Stimulated activated CD8-positive, alpha-beta memory T cell treated with anti-CD3 and anti-CD28 coated beads, Interleukin-7, amount 100 ng/mL, for 24 hours (primary cell): ENCODE measurements around the gene MYO10.
"Not testable (repeated sequence)": the region's sequence is repeated elsewhere in the genome, so short reads cannot be mapped to it uniquely, and the experiment has no call there.

ENCODE experiments used
- DNase-seq: peaks from one replicate; pipeline ENCODE4 v3.0.0-alpha.2; 2020; ENCODE audit warnings: low read depth

Gene MYO10

GRCh38 chr5:16862777-16863176, 73.3 kb downstream of the MYO10 start:
- no peak for DNase-seq

- no peak for DNase-seq
These were observed 76.7 kb downstream of the MYO10 start for GRCh38 chr5:16859346-16859745.

- DNase-seq, result no peak
These were observed 77.9 kb downstream of the MYO10 start for GRCh38 chr5:16858151-16858550.

GRCh38 chr5:16857635-16858034, 78.5 kb downstream of the MYO10 start:
- no peak for DNase-seq

GRCh38 chr5:16856531-16856930, 79.6 kb downstream of the MYO10 start:
- no peak for DNase-seq

- no peak for DNase-seq
These were observed 80.2 kb downstream of the MYO10 start for GRCh38 chr5:16855898-16856297.

- no peak for DNase-seq
These were observed 80.6 kb downstream of the MYO10 start for GRCh38 chr5:16855485-16855884.

- no peak for DNase-seq
These were observed 81.7 kb downstream of the MYO10 start for GRCh38 chr5:16854351-16854750.

- no peak for DNase-seq
These were observed 82.6 kb downstream of the MYO10 start for GRCh38 chr5:16853518-16853917.

GRCh38 chr5:16852251-16853005, 83.7 kb downstream of the MYO10 start:
- no peak for DNase-seq

- no peak for DNase-seq
These were observed 86.3 kb downstream of the MYO10 start for GRCh38 chr5:16849775-16850174.

GRCh38 chr5:16849181-16849580, 86.9 kb downstream of the MYO10 start:
- DNase-seq, result no peak

- no peak for DNase-seq
These were observed 91.1 kb downstream of the MYO10 start for GRCh38 chr5:16844952-16845351.

GRCh38 chr5:16842896-16843295, 93.2 kb downstream of the MYO10 start:
- no peak for DNase-seq

GRCh38 chr5:16841416-16841815, 94.7 kb downstream of the MYO10 start:
- no peak for DNase-seq

GRCh38 chr5:16837305-16837704, 98.8 kb downstream of the MYO10 start:
- no peak for DNase-seq

- DNase-seq, result no peak
These were observed 102.1 kb downstream of the MYO10 start for GRCh38 chr5:16834029-16834428.

- not testable (repeated sequence) for DNase-seq
These were observed 104.8 kb downstream of the MYO10 start for GRCh38 chr5:16831326-16831725.

- no peak for DNase-seq
These were observed 108.3 kb downstream of the MYO10 start for GRCh38 chr5:16827755-16828154.

- no peak for DNase-seq
These were observed 109.5 kb downstream of the MYO10 start for GRCh38 chr5:16826379-16827125.

GRCh38 chr5:16819522-16820167, 116.4 kb downstream of the MYO10 start:
- no peak for DNase-seq

- no peak for DNase-seq
These were observed 120.7 kb downstream of the MYO10 start for GRCh38 chr5:16815432-16815831.

- DNase-seq, result no peak
These were observed 123.2 kb downstream of the MYO10 start for GRCh38 chr5:16812911-16813310.
